HL-60 (cell line): ENCODE data around the gene GTF2E1.

Experiments used
- DNase-seq, 2 experiments: peaks; one replicate each; pipeline ENCODE4 v3.0.0-alpha.2; 2010 to 2020; ENCODE audit warnings: low read depth in 1 of 2, low spot score in 1 of 2
- H3K27ac ChIP-seq: fragments of 250-450 bp; sonication (Bioruptor Pico); replicated peaks from 2 replicates; pipeline ENCODE4 v1.5.1; 2020; ENCODE audit warnings: mild to moderate bottlenecking, moderate library complexity
- H3K27me3 ChIP-seq: fragments of 250-450 bp; sonication (Bioruptor Pico); 2 replicates; pipeline ENCODE4 v1.5.1; 2021; ENCODE audit warnings: mild to moderate bottlenecking, moderate library complexity; ENCODE audit not compliant: insufficient read depth, poor library complexity, severe bottlenecking
- H3K4me3 ChIP-seq: replicated peaks from 2 replicates; pipeline ENCODE4 v1.5.1; 2011; ENCODE audit warnings: mild to moderate bottlenecking, control low read depth, low read length; ENCODE audit not compliant: insufficient read depth
- CTCF ChIP-seq: IDR thresholded peaks from one replicate; pipeline ENCODE4 v1.5.1; 2011; ENCODE audit warnings: low read length, control low read depth, inconsistent platforms; ENCODE audit not compliant: insufficient read depth
- GABPA ChIP-seq: IDR thresholded peaks from 2 replicates; pipeline ENCODE4 v1.6.1; 2012; ENCODE audit warnings: low read depth
- POLR2AphosphoS5 ChIP-seq: IDR thresholded peaks from 2 replicates; pipeline ENCODE4 v1.6.1; 2012; ENCODE audit warnings: low read depth
- SPI1 ChIP-seq: IDR thresholded peaks from 2 replicates; pipeline ENCODE4 v1.6.1; 2012; ENCODE audit warnings: low read depth, mild to moderate bottlenecking, borderline replicate concordance
- long read RNA-seq: library from polyadenylated mRNA; unstranded; transcript quantifications from one replicate; pipeline ENCODE4 v2.0.0, GENCODE V29; 2020
- TF ChIP-seq, protein P1 (sequence below): IDR thresholded peaks from 2 replicates; pipeline ENCODE4 v1.6.1; 2012; ENCODE audit warnings: low read depth; ENCODE audit not compliant: insufficient replicate concordance

Gene GTF2E1
- long read RNA-seq, transcript GTF2E1-201 (5 exons, 3,012 nt), result major isoform, 176 of 196 reads
- long read RNA-seq, partial matches to known transcripts, result 12 of 196 reads
- long read RNA-seq, other reads (novel, unspliced or antisense), result 7 of 196 reads

DNA sequence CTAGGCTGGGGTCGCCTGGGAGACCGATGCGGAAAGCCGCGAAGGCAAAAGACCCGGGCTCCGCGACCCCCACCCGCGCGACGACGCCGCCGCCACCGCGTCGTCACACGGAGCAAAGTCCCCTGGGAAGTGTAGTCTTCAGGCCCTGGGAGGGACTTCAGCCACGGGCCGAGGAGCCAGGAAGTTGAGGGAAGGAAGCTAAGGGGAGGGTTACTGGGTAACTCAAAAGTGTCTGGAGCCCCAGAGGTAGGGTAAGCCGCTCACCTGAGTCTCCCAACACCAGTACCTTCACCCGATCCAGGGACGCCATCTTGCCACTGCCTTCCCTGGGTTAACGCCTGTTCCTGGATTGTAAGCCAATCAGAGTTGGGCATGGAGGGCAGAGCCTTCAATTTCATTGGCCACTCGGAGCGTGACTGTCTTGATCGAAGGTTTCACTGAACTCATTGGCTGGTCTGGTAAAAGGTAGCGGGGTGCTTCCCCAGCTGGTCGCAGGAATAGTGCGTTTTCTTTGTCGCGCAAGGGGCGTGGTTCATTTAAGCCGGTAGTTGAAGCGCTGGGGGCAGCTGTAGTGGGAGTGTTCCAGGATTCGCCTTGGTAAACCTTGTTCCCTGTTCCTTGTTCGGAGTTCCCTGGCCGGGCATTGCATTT is at the start of gene GTF2E1, which contains the start of gene RABL3:
GTF2E1 (plus strand) TSS at position 547 of the 651 bp plus-strand sequence. CDS start 7,809 bp downstream, outside the sequence.
RABL3 (minus strand) TSS at position 319 of the 651 bp plus-strand sequence; CDS start at position 310, 9 bp downstream.
- TF ChIP-seq SPI1, result no peak; the same call in 1 of the 2 replicates
- TF ChIP-seq, protein P1, sequence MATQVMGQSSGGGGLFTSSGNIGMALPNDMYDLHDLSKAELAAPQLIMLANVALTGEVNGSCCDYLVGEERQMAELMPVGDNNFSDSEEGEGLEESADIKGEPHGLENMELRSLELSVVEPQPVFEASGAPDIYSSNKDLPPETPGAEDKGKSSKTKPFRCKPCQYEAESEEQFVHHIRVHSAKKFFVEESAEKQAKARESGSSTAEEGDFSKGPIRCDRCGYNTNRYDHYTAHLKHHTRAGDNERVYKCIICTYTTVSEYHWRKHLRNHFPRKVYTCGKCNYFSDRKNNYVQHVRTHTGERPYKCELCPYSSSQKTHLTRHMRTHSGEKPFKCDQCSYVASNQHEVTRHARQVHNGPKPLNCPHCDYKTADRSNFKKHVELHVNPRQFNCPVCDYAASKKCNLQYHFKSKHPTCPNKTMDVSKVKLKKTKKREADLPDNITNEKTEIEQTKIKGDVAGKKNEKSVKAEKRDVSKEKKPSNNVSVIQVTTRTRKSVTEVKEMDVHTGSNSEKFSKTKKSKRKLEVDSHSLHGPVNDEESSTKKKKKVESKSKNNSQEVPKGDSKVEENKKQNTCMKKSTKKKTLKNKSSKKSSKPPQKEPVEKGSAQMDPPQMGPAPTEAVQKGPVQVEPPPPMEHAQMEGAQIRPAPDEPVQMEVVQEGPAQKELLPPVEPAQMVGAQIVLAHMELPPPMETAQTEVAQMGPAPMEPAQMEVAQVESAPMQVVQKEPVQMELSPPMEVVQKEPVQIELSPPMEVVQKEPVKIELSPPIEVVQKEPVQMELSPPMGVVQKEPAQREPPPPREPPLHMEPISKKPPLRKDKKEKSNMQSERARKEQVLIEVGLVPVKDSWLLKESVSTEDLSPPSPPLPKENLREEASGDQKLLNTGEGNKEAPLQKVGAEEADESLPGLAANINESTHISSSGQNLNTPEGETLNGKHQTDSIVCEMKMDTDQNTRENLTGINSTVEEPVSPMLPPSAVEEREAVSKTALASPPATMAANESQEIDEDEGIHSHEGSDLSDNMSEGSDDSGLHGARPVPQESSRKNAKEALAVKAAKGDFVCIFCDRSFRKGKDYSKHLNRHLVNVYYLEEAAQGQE, result peak; percentile 56
- peak; percentile 38; the same call in 1 of the 2 replicates for TF ChIP-seq POLR2AphosphoS5
- peak; percentile 22; the same call in 1 of the 2 replicates for TF ChIP-seq GABPA
- no peak for TF ChIP-seq CTCF
- peak within 1 kb of the TSS; percentile 99 for H3K27ac ChIP-seq
- no peaks in the 10 kb centered on the region for H3K27me3 ChIP-seq
- peak; percentile 98 to 99 for DNase-seq
- H3K4me3 ChIP-seq, result peak within 1 kb of the TSS; percentile 97

DNA sequence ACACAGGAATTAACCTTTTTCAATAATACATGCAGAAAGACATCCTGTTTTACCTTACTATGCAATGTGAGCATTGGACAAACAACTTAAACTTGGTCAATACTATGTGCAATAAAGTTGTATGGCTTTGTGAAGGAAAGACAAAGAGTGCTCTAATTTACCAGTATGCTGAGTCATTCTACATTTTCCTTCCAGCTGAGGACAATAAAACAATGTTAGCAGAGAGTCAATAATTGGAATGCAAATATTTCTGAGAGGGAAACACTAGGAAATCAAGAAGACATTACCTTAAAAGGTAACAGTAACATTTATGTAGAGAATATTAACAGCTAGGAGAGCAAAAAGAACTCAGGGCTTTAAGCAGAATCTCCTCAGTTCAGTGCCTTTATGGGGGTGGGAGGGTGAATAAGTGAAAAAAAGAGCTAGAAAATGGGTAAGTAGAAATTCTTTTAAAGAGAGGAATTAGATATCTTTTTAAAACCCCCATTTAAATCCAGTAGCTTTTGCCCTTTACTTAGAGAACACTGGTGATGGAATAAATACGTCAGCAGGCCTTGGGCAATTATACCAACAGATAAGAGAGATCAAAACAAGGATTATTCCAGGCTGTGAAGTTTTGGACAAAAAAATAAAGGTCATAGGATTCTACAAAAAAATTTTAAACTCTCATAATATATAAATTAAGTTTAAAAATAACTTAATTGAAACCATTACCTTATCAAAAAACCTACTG is 48.9 kb upstream of the GTF2E1 start:
- no peaks in the 10 kb centered on the region for H3K27me3 ChIP-seq
- H3K27ac ChIP-seq, result no peak overlapping the region
- no peak for TF ChIP-seq CTCF
- TF ChIP-seq SPI1, result no peak
- no peak for TF ChIP-seq GABPA
- no peak for TF ChIP-seq POLR2AphosphoS5
- TF ChIP-seq, protein P1, result no peak
- no peak for DNase-seq
- no peak overlapping the region for H3K4me3 ChIP-seq

- Histone ChIP-seq H3K4me3 (no peak overlapping the region), H3K27me3 (no peaks in the 10 kb centered on the region), H3K27ac (no peak overlapping the region)
- TF ChIP-seq SPI1, result no peak
- no peak for TF ChIP-seq POLR2AphosphoS5
- TF ChIP-seq, protein P1, result no peak
- no peak for TF ChIP-seq CTCF
- no peak for TF ChIP-seq GABPA
- DNase-seq, result no peak
Observed at GRCh38 chr3:120699333-120699732, 43.2 kb upstream of the GTF2E1 start.
